IPS-18c (cell line): Measurements from ENCODE around the gene IQGAP1.
A peak's percentile ranks its signal among the peaks of the same experiment; 100 is the strongest.

Experiments used
- H3K4me3 ChIP-seq: 2 replicates; pipeline ENCODE4 v1.7.0; 2013; ENCODE audit warnings: low read depth, mild to moderate bottlenecking, low read length, moderate library complexity; ENCODE audit not compliant: insufficient read depth
- H3K9me3 ChIP-seq: one replicate; pipeline ENCODE4 v1.6.1; 2013; ENCODE audit warnings: mild to moderate bottlenecking, low read length, moderate library complexity; ENCODE audit not compliant: control insufficient read depth, insufficient read depth

The IQGAP1 gene

DNA sequence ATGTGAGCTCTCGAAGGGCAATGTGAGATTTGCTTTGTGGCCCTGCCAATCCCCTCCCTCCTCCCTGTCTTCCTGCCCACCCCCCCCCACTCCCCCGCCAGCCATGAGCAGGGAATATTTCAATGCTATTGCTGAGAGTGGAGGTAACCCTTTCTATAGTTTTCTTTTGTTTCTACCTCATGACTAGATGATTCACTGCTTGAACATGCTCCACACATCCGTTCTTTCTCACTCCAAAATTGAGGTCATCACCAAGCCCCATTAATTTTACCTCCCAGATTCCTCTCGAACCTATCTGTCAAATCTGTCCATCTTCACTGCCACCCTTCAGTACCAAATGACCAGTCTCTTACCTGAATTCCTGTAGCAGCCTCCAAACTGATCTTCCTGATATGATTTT is 23.8 kb upstream of the IQGAP1 start:
- H3K9me3 ChIP-seq = peaks cover 2% of the 10 kb centered on the region
- H3K4me3 ChIP-seq = no peak overlapping the region

DNA sequence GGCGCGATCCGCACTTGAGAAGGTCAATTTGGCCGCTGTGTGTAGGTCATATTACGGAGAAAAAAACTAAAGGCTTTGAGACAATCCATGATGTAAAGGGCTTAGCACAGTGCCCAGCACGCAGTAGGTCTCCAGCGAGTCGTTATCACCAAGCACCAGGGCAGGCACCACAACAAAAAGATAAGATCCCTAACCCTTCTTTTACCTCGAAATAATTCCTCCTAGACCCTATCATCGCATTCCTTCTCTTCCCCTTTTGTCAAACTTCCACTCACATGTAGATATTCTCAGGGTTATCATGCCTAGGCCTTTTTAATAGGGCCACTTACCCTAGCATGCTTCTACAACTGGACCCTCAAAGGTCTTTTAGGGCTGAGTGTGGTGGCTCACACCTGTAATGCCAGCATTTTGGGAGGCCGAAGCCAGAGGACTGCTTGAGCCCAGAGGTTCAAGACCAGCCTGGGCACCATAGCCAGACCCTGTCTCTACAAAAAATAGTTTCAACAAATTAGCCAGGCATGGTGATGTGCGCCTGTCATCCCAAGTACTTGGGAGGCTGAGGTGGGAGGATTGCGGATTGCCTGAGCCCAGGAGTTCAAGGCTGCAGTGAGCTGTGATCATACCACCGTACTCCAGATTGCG is 22.5 kb upstream of the IQGAP1 start:
- peaks cover 2% of the 10 kb centered on the region for H3K9me3 ChIP-seq
- H3K4me3 ChIP-seq = no peak overlapping the region

DNA sequence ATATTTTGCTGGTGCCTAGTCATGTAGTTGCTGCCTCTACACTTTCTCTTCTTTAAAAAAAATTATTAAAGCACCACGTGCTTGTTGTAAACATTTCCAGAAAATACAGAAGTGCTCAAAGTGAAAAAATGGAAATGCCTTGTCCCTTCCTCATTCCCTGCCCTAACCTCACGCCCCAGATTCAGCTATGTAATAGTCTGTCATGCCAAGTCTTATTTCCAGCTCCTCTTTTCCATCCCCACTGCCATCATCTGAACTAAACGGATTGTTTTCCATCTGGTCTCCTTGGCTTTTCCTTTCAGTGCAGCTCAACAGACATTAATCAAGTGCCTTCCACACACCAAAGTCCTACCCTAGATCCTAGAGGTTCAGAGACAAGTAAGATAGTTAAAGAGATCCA is 20.5 kb upstream of the IQGAP1 start:
- Histone ChIP-seq H3K4me3 (no peak overlapping the region), H3K9me3 (peaks cover 2% of the 10 kb centered on the region)

DNA sequence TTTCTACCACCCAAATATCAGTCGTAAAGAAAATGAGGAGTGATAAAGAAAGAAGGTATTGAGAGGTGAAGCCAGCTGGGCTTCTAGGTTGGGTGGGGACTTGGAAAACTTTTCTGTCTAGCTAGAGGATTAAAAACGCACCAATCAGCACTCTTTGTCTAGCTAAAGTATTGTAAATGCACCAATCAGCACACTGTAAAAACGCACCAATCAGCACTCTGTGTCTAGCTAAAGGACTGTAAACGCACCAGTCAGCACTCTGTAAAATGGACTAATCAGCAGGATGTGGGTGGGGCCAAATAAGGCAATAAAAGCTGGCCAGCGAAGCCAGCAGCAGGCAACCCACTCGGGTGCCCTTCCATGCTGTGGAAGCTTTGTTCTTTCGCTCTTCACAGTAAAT is 13.0 kb upstream of the IQGAP1 start:
- Histone ChIP-seq H3K4me3 (no peak overlapping the region), H3K9me3 (peaks cover 13% of the 10 kb centered on the region)

DNA sequence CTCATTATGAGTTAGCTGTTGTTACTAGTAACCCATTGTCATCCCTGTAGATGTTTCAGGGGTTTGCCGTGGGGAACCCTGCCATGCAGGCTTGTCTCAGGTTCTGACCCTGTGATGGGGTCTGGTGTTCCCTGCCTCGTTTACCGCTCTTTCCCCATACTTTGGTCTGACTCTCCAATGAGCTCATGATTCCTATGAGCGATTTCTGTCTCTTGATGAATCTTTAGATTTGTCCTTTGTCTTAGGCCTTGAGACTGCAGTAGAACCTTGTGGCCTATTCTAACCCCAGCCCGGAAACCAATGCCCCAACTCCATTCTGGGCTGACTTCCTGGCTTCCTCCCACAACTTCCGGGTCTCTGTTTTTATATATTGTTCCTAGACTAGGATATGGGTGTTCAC is 11.3 kb upstream of the IQGAP1 start:
- no peak overlapping the region for H3K4me3 ChIP-seq
- H3K9me3 ChIP-seq = peaks cover 13% of the 10 kb centered on the region

DNA sequence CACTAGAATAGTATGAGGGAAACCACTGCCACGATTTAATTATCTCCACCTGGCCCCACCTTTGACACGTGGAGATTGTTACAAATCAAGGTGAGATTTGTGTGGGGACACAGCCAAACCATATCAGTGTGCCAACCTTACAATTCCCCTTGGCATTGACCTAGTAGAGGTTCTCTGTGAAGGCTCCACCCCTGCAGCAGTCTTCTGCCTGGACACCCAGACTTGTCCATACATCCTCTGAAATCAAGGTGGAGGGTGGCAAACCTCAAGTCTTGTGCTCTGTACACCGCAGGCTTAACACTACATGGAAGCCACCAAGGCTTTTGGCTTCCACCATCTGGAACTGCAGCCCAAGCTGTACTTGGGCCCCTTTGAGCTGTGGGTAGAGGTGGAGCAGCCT is 8.8 kb upstream of the IQGAP1 start:
- H3K9me3 ChIP-seq = peaks cover 13% of the 10 kb centered on the region
- H3K4me3 ChIP-seq = no peak overlapping the region

DNA sequence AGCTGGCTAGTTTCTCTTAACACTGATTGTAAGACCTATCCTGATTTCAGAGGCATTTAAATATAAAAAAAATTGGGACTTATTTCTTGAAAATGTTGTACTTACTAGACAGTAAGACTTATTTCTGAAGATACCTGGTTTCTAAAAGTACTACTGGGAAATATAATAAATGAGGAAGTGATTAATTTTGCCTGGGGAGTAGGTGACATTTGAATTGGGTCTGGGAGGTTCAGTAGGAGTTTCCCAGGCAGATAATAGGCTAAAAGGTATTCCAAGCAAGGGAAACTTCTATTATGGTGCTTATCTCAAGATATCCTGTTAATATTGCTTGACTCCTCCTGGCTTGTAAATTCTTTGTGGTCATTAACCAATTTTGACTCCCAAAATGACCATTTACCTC is 6.5 kb upstream of the IQGAP1 start:
- H3K9me3 ChIP-seq = peaks cover 8% of the 10 kb centered on the region
- no peak overlapping the region for H3K4me3 ChIP-seq

DNA sequence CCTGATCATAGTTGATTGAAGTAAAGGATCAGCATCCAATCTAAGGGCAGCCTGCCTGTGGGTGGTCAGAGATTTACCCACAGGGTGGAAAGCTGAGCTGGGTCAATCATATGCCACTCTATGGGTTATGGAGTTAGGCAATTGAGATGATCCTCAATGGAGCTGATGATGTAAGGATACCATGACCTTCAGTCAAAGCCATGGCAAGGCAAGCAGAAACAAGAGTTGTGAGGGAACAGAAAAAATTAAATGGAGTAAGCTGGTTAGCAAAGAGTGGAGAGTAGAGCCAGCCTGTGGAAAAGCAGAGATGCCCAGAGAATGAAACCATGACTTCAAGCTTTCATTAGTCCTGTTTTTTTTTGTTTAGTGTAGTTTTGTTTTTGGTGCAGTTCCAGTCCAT is 5.7 kb upstream of the IQGAP1 start:
- H3K9me3 ChIP-seq = peaks cover 8% of the 10 kb centered on the region

DNA sequence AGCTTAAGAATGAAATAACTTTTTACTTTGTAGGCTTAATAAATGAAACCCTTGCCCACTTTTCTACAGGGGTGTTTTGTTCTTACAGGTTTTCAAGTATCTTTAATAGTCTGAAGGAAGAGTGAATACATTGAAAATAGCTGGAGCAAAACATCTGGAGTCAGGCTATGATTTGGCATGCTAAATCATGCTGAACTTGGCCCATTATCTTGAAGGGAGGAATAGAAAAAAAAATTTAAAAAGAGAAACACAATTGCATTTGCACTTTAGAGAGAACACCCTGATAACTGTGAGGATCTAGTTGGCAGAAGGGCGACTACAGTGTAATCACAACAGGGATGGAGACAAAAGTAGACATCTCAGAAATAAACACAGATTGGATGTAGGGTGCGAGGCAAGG is 1.8 kb upstream of the IQGAP1 start:
- no peak overlapping the region for H3K4me3 ChIP-seq

More for the DNA sequence above, 5.7 kb upstream of the IQGAP1 start:
- no peak overlapping the region for H3K4me3 ChIP-seq

DNA sequence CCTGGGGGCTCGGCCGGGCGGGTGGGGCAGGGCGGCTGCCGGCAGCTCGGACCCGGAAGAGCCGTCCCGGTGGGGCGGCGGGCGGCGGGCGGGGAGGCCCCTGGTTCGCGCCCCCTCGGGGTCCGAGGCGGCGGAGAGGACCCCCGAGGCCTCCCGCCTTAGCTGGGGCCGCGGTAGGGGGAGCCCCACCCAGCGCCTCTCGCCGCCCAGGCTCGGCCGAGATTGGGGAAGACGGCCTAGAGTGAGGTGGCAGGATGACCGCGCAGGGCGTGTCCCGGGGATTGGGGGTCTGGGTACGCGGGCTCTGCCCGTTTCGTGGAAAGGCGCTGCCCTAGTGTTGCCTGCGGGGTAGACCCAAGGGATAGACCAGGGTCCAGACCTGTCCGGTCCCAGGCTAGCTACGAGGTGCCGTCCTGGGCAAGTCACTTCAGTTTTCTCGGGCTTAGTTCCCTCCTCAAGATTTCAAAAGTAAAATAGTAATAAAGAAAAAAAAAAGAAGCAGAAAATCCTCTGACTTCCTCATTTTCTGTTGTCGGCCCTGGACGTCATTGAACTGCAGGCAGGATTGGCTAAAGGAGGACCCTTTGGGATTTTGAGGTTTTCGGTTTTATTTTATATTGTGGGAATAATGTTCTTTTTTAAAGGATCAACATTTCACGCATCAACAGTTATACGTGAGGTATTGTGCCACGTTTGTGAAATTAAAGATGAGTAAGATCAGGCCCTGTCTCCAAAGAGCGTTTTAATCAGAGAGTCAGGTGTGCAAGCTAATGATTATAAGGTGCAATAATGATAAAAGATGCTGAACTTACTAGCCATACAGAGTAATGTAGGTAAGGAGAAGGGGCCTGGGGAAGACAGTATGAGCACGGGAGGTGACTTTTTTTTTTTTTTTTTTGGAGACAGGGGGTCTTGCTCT is 679 bp downstream of the IQGAP1 start:
- H3K9me3 ChIP-seq = no peaks in the 10 kb centered on the region
- H3K4me3 ChIP-seq = peak overlapping the region; percentile 84

More for the DNA sequence above, 1.8 kb upstream of the IQGAP1 start:
- H3K9me3 ChIP-seq = no peaks in the 10 kb centered on the region

DNA sequence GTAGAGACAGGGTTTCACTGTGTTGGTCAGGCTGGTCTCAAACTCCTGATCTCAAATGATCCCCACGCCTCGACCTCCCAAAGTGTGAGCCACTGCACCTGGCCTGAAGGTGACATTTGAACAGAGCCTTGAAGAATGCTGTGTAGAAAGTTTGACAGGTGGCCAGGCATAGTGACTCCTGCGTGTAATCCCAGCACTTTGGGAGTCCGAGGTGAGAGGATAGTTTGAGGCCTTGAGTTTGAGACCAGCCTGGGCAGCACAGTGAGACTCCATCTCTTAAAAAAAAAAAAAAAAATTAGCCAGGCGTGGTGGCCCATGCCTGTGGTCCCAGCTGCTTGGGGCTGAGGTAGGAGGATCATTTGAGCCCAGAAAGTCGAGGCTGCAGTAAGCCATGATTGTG is 1.5 kb downstream of the IQGAP1 start:
- no peaks in the 10 kb centered on the region for H3K9me3 ChIP-seq

DNA sequence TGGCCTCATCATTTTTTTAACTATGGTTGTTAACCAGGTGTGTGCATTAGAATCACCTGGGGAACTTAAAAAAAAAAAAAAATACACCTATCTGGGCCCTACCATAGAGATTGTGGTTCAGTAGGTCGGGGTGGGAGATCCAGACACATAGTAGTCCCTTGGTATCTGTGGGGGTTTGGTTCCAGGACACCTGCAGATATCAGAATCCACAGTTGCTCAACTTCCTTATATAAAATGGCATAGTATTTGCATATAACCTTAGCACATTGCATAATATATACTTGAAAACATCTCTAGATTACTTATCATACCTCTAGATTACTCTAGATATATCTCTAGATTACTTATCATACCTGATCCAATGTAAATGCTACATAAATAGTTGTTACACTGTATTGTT is 5.0 kb downstream of the IQGAP1 start:
- no peaks in the 10 kb centered on the region for H3K9me3 ChIP-seq

More for the DNA sequence above, 1.5 kb downstream of the IQGAP1 start:
- H3K4me3 ChIP-seq = peak overlapping the region; percentile 84; the same call in 1 of the 2 replicates

DNA sequence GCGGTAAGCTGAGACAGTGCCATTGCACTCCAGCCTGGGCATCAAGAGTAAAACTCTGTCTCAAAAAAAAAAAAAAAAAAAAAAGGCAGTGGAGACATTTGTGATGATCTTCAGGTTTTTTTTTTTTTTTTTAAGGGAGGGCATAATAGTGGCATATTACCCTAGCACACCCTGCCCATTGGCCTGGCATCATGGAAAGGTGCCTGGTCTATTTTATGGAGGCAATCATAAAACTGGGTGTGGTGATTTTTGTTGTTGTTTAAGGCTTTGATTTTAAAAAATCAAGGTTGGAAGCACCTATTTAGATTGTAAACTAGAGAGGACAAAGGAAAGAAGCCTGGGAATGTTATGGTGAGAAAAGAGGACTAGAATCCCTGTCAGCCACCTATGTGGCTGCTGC is 6.0 kb downstream of the IQGAP1 start:
- Histone ChIP-seq H3K9me3 (no peaks in the 10 kb centered on the region), H3K4me3 (no peak overlapping the region)

More for the DNA sequence above, 5.0 kb downstream of the IQGAP1 start:
- no peak overlapping the region for H3K4me3 ChIP-seq

DNA sequence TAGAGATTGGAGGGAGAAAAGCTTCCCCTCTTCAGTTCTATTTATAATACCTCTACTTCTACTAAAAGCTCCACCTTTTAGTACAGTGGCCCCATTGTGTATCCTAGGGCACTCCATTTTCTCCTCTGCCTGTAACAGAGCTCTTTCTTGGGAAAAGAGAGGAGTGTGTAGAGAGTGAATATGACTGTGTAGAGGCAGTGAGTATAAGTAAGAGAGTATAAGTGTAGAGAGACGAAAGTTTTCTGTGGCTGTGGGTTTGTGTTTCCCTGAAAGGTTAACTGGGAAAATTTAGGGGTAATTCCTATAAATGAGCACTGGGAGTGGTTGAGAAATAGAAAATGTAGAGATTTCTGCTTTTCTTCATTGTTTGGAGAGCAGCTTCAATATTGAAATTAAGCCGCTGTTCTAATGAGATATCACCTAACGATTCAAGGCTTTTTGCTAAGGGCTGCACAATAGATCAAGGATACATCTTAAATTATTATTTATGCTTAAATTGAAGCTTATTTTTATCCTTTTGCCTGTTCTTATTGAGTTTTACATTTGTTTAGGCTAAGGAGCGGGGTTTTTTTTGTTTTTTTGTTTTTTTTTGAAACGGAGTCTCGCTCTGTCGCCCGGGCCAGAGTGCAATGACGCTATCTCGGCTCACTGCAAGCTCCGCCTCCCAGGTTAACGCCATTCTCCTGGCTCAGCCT is 6.9 kb downstream of the IQGAP1 start:
- Histone ChIP-seq H3K9me3 (no peaks in the 10 kb centered on the region), H3K4me3 (no peak overlapping the region)

DNA sequence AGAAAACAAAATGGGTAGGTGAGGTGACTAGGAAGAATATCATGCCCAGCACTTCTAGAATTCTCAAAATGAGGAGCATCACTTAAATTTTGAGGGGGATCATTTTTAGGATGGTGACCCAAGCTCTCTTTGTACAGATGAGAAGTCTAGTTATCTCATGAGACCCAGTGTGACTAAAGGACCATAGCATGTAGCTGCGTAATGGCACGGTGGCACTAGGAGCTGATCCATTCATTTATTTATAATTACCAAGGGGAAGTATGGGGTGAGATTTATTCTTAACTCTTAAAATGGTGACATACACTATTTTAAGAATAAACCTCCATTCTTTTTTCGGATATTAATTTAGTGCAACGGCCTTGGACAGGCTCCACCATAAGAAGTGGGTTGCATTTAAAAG is 8.3 kb downstream of the IQGAP1 start:
- H3K4me3 ChIP-seq = no peak overlapping the region
- no peaks in the 10 kb centered on the region for H3K9me3 ChIP-seq

DNA sequence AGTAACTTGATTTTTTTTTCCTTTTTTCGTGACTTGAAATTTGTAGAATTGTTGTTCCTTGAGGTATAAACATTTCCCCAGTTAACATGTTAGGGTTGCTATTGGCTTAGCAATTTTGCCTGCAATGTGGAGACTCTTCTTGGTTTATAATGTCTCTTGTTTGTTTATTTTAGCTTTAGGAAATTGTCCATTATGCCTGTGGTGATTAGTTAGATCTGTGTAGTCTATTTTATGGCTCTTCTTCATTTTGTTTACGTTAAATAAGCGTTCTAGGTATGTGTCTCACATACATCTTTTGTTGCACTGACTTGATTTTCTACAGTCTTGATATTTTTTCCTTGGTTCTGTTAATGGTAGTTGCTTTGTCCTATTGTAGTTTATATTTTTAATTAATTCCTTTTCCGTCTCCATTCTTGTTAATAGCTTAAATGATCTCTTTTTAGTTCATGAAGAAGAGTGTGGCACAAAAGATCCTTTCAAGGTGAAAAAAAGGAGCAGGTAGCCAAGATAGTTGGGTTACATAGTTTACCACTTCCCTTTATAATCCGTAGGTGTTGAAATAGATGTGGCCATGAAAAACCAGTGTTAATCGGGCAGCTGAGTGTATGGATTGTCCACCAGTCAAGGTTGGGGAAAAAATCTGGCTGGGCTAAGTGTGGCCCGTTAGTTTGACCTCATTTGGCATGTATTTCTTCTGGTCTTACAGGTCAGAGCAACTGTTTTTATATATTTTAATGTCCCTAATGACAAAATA is 12.1 kb downstream of the IQGAP1 start:
- H3K4me3 ChIP-seq = no peak overlapping the region

DNA sequence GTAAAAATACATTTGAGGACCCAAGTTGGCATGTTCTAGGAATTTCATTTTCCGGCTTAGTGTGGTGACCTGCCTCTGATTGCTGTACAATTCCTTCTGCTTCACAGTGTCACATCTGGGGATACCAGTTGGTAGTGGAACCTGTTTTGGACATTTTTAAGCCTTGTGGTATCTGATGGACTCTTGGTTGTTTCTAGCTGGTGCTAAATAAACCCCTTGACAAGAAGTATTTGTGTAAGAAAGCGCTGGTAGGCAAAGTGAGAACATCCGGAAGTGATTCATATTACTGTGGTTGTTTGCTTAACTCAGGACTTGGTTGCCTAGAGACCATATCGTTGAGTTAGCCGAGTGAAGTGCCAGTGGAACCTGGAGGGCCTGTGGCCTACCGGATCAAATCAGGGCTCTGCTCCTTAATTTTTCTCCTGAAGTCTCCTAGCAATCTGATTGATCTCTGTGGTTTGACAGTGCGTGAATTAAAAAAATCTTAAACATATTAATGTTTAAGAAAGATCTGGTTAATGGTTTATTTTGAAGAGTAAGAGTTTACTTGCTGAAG is 12.8 kb downstream of the IQGAP1 start:
- Histone ChIP-seq H3K9me3 (no peaks in the 10 kb centered on the region), H3K4me3 (no peak overlapping the region)

More for the DNA sequence above, 12.1 kb downstream of the IQGAP1 start:
- no peaks in the 10 kb centered on the region for H3K9me3 ChIP-seq
